PFSK-1 (cell line): ENCODE measurements around the gene TMEM169.

ENCODE experiments used
- FOXP2 ChIP-seq: optimal IDR thresholded peaks from 2 replicates; pipeline ENCODE3; 2011; ENCODE audit warnings: borderline replicate concordance, control low read depth, inconsistent platforms; ENCODE audit not compliant: insufficient read depth; ENCODE audit errors: extremely low read length, extremely low read depth
- POLR2AphosphoS5 ChIP-seq: IDR thresholded peaks from 2 replicates; pipeline ENCODE4 v1.6.1; 2012; ENCODE audit warnings: low read depth, mild to moderate bottlenecking, control low read depth, low read length, moderate library complexity
- REST ChIP-seq, 2 experiments: IDR thresholded peaks; 2 replicates each; pipeline versions ENCODE4 v1.6.1 to v1.8.0; 2011 to 2012; ENCODE audit warnings: low read depth in 2 of 2, low read length in 2 of 2, control low read depth in 1 of 2, inconsistent platforms in 1 of 2, mild to moderate bottlenecking in 1 of 2, moderate library complexity in 1 of 2; ENCODE audit not compliant: insufficient read depth in 1 of 2
- TAF1 ChIP-seq: IDR thresholded peaks from 2 replicates; pipeline ENCODE4 v1.6.1; 2012; ENCODE audit warnings: low read length, control low read depth, borderline replicate concordance; ENCODE audit not compliant: insufficient read depth

GRCh38 chr2:216107320-216107719, 25.6 kb downstream of the TMEM169 start:
- TF ChIP-seq POLR2AphosphoS5 (no peak), REST (IDR thresholded peaks at IDR 0.05; ENCODE audit: insufficient read depth in 1 of 2, low read depth in 2 of 2, low read length in 2 of 2) (no peak), TAF1 (no peak), FOXP2 (no peak)
